ENCODE data around the gene RACK1. TPM values are rescaled to one million over a fixed set of nuclear protein-coding genes. Genes with fewer than 3 reads are reported as not detected.

The RACK1 gene
- polyA plus RNA-seq, 1 donor = 3,562 TPM

DNA sequence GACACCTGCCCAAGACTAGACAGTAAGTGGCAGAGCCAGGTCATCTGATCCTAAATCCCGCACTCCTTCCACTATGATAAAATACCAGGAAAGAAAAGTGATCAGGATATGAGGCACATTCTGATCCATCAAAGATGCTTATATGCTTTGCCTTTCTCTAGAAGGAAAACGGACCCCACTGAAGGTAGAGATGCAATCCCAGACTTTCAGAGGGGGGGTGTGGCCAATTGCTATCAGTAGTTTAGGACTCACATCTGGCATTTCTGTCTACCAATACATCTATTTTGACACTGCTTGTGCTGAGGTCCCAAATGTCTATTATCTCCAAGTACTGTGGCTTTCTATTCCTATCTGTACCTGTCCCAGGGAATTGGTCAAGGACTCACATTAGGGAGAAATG lies 15.6 kb upstream of the RACK1 start:
- no peak for DNase-seq

DNA sequence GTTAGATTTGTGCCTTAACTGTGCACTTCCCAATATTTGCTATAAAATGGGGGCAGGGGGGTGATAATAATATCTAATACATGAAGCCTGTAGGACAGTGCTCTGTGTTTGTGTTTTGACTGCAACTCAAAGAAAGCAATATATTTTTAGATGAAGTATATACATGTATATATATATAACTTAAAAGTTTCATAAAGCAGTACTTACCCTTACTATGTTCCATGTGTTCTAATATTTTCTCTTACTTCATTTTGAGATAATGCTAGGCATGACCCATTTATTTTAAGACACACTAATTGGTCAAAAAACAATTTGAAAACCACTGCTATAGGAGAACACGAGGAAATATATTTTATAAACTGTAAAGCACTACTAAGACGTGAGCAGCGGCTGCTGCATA lies 14.9 kb upstream of the RACK1 start:
- DNase-seq = no peak

- no peak for DNase-seq
Observed at GRCh38 chr5:181255836-181256578, 12.3 kb upstream of the RACK1 start.

DNA sequence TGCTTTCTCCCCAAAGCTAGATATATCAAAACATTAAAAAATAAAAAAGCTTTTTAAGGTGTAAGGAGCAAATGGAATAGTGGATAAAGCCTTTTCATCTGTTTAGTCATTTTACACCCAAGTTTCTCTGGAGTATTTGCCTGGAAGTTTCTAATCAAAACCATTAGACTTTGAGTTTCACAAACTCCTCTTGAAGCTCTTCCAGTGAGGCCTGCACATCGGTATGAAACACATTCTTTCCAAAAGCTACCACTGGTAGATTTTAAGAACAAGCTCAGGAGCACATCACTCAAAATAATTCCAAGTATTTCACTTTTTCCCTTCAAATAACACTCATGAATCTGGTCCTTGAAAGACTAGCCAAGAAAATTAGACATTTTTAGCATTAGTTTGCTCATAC lies 11.6 kb upstream of the RACK1 start:
- DNase-seq = no peak

GRCh38 chr5:181248277-181248676 lies 4.6 kb upstream of the RACK1 start:
- DNase-seq = no peak

DNA sequence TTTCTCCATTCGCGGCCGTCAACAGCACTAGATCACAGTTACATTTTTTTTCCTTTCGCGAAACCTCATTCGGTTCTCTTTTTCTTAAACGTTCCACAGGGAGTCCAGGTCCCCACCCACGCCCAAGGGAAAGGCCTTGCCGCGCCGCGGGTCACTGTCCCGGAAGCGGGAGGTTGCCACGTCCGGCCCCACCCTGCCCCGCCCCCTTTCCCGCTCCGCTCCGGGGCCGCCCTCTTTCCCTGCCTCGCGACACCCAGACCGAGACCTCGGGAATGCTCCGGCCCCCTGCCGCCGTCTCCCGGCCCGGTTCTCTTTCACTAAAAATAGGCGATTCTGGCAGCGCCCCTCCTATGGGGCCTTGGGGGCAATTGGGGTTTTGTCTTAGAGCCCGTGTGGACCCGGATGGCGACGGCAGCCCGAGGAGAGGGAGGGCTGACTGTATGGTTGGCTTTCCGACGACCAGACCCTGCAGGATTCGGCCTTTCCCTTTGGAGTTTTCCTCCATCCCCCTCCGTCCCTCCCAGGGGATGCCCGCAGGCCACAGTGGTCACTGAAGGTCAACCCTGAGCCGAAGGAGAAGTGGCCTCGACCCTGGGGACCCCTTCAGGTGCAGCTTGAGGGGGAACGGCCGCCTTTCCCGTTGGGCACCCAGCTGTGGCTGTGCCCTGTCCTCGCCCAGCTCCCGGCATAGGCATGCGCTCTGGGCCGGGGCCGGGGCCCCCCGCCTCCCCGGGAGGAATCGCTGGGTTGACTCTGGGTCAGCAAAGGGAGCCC lies 2.8 kb upstream of the RACK1 start:
- peak; percentile 91 for DNase-seq

- no peak for DNase-seq
Observed at GRCh38 chr5:181245427-181246275, 1.9 kb upstream of the RACK1 start.

- DNase-seq = peak; percentile 35
Observed at GRCh38 chr5:181243018-181243563, 615 bp downstream of the RACK1 start.

- DNase-seq = no peak
Observed at GRCh38 chr5:181242031-181242451, 1.7 kb downstream of the RACK1 start.

- no peak for DNase-seq
Observed at GRCh38 chr5:181241393-181241975, 2.2 kb downstream of the RACK1 start.

- DNase-seq = no peak
Observed at GRCh38 chr5:181239062-181239663, 4.5 kb downstream of the RACK1 start.

GRCh38 chr5:181237729-181238385 lies 5.8 kb downstream of the RACK1 start:
- DNase-seq = no peak

DNA sequence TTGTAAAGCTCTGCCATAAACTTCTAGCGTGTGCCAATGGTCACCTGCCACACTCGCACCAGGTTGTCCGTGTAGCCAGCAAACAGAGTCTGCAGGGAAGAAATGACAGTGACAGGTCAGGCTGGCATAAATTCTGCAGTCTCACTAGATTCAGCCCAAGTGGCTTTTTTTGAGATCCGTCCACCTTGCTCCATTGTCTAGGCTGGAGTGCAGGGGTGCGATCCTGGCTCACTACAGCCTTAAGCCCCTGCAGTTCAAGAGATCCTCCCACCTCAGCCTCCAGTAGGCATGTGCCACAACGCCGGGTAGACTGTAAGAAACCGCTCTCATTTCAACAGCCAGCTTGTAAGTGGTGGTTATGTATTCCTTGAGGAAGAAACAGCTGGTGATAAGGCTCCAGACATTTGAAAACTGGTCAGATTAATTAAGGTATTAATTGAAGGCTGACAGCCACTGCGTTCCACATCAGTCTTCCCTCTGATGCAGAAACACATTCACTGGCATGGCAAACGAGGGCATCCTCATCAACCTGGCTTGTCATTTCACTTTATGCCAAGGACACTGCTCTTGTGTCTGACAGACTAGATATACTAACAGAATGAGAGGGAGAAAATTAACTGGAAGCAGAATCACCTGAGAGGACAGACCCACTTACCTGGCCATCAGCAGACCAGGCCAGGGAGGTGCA lies 6.6 kb downstream of the RACK1 start:
- no peak for DNase-seq

DNA sequence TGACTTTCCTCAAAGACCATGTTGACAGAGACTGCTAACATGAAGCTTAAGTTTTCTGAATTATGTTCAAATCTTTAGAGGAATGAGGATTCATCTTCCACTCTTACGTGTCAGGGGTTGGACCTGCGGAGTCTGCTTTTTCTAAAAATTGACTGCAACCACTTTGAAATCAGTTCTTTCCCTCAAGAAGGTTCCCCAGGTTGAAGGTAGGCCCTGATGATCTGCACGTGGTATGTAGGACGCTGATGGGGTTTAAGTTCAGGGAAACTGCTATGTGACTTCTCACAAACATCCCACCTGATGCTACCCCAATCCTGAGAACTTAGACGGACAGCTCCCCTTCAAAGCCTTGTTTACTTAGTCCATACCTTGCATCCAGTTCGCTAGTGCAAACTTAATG lies 7.2 kb downstream of the RACK1 start:
- DNase-seq = no peak

DNA sequence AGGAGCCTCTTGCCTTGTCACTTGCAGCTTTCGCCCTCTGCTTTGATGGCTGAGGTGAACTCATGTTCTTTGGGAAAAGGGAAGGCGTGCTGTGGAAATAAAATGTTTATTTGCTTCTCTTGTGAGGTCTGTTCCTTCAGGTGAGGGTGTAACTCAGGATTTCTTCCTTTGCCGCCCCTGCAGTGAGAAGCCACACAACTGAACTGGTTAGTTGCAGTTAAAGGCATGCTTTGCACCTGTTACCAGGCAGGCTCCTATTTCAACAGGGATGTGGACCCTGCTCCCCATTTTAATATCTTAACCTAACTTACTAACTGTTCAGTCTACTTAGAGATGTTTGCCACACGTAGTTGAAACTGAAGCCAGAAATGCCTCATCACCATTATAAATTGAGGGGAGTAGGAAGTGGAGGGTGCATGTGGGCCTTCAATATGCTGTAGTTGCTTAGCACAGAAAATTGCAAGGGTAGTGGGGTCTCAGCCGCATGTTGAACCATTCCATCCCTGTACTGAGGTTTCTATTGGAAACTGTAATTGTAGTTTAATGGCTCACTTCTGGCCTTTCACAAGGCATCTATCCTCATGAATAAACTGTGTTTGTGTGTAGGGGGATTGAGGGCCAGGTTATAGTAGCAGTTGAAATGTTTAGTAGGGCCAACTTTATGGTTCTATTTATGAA lies 7.9 kb downstream of the RACK1 start:
- DNase-seq = no peak

DNA sequence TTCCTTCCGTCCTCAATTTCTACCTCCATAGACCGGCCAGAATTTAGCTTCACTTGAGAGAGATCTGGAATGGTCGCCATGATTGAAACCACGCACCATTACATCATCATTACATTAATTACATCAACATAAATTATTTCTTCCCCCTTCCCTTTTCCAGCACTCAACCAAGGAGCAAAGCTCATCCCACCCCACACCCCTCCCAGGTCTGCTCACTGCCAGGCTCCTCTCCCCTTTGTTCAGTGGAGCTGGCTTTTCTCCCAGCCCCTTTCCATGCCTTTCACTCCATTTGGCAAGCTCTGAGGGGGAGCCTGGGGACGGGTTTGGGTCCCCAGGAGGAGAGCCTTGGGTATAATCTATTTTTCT lies 8.4 kb downstream of the RACK1 start:
- no peak for DNase-seq

GRCh38 chr5:181234455-181235306 lies 9.0 kb downstream of the RACK1 start:
- no peak for DNase-seq

GRCh38 chr5:181233801-181234454 lies 9.8 kb downstream of the RACK1 start:
- DNase-seq = no peak

Measured in hindlimb muscle (tissue), 1 donor.